ENCODE data around the gene LEUTX. TPM values are rescaled to one million over a fixed set of nuclear protein-coding genes. Genes with fewer than 3 reads are reported as not detected.
"Not testable (repeated sequence)": the region's sequence is repeated elsewhere in the genome, so short reads cannot be mapped to it uniquely, and the experiment has no call there.

Gene LEUTX
- polyA plus RNA-seq, 3 donors, result not detected

- 43 to 46% (median 46%) methylated on average over 16 of the region's 16 CpGs for WGBS, 3 donors
- no peak overlapping the region for H3K27ac ChIP-seq (ENCODE audit: low read depth, low read length)
Measured at GRCh38 chr19:39765091-39766076, 13.3 kb upstream of the LEUTX start.

- 72 to 77% (median 76%) methylated on average over 8 of the region's 8 CpGs for WGBS, 3 donors
Measured at GRCh38 chr19:39768334-39768733, 10.3 kb upstream of the LEUTX start.

GRCh38 chr19:39768786-39769185, 9.9 kb upstream of the LEUTX start:
- WGBS, 3 donors, result 59 to 71% (median 61%) methylated on average over 4 of the region's 4 CpGs

More at GRCh38 chr19:39768334-39768733, 10.3 kb upstream of the LEUTX start:
- H3K27ac ChIP-seq (ENCODE audit: low read depth, low read length), result no peak overlapping the region

GRCh38 chr19:39780894-39781293, 2.2 kb downstream of the LEUTX start:
- WGBS, 3 donors, result 89 to 92% (median 92%) methylated on average over 3 of the region's 3 CpGs

More at GRCh38 chr19:39768786-39769185, 9.9 kb upstream of the LEUTX start:
- no peak overlapping the region for H3K27ac ChIP-seq (ENCODE audit: low read depth, low read length)

GRCh38 chr19:39788244-39788643, 9.6 kb downstream of the LEUTX start:
- no peak overlapping the region for H3K27ac ChIP-seq (ENCODE audit: low read depth, low read length)

More at GRCh38 chr19:39780894-39781293, 2.2 kb downstream of the LEUTX start:
- H3K27ac ChIP-seq (ENCODE audit: low read depth, low read length), result no peak overlapping the region

GRCh38 chr19:39792999-39793546, 14.4 kb downstream of the LEUTX start:
- WGBS, 3 donors, result 0 to 1% (median 0%) methylated on average over 17 of the region's 17 CpGs
- no peak overlapping the region for H3K27ac ChIP-seq (ENCODE audit: low read depth, low read length)

- H3K27ac ChIP-seq (ENCODE audit: low read depth, low read length), result no peak overlapping the region
- 55 to 71% (median 57%) methylated on average over 5 of the region's 5 CpGs for WGBS, 3 donors
Measured at GRCh38 chr19:39795001-39795400, 16.3 kb downstream of the LEUTX start.

GRCh38 chr19:39796000-39796498, 17.4 kb downstream of the LEUTX start:
- no peak overlapping the region for H3K27ac ChIP-seq (ENCODE audit: low read depth, low read length)
- 29 to 31% (median 30%) methylated on average over 2 of the region's 2 CpGs for WGBS, 3 donors

- 36 to 69% (median 68%) methylated on average over 2 of the region's 2 CpGs for WGBS, 3 donors
- no peak overlapping the region for H3K27ac ChIP-seq (ENCODE audit: low read depth, low read length)
Measured at GRCh38 chr19:39797083-39797482, 18.4 kb downstream of the LEUTX start.

GRCh38 chr19:39802958-39803357, 24.3 kb downstream of the LEUTX start:
- WGBS, 3 donors, result 21 to 40% (median 32%) methylated on average over 4 of the region's 4 CpGs
- H3K27ac ChIP-seq (ENCODE audit: low read depth, low read length), result no peak overlapping the region

- no peak overlapping the region for H3K27ac ChIP-seq (ENCODE audit: low read depth, low read length)
- WGBS, 3 donors, result 43 to 63% (median 44%) methylated on average over 5 of the region's 5 CpGs
Measured at GRCh38 chr19:39805104-39805503, 26.4 kb downstream of the LEUTX start.

GRCh38 chr19:39807846-39808364, 29.3 kb downstream of the LEUTX start:
- 75 to 86% (median 82%) methylated on average over 5 of the region's 5 CpGs for WGBS, 3 donors
- H3K27ac ChIP-seq (ENCODE audit: low read depth, low read length), result no peak overlapping the region

GRCh38 chr19:39808688-39809087, 30.0 kb downstream of the LEUTX start:
- 87 to 92% (median 87%) methylated on average over 7 of the region's 7 CpGs for WGBS, 3 donors
- H3K27ac ChIP-seq (ENCODE audit: low read depth, low read length), result not testable (repeated sequence)

GRCh38 chr19:39809368-39809767, 30.7 kb downstream of the LEUTX start:
- whole genome bisulfite sequencing, 3 donors, result 90 to 99% (median 94%) methylated on average over 4 of the region's 4 CpGs
- no peak overlapping the region for H3K27ac ChIP-seq (ENCODE audit: low read depth, low read length)

GRCh38 chr19:39810424-39810823, 31.8 kb downstream of the LEUTX start:
- no peak overlapping the region for H3K27ac ChIP-seq (ENCODE audit: low read depth, low read length)
- WGBS, 3 donors, result 81 to 88% (median 87%) methylated on average over 4 of the region's 4 CpGs

- 84 to 93% (median 92%) methylated on average over 4 of the region's 4 CpGs for WGBS, 3 donors
- no peak overlapping the region for H3K27ac ChIP-seq (ENCODE audit: low read depth, low read length)
Measured at GRCh38 chr19:39811064-39811463, 32.4 kb downstream of the LEUTX start.

GRCh38 chr19:39813264-39813993, 34.8 kb downstream of the LEUTX start:
- H3K27ac ChIP-seq (ENCODE audit: low read depth, low read length), result no peak overlapping the region
- 73 to 81% (median 76%) methylated on average over 9 of the region's 9 CpGs for WGBS, 3 donors

GRCh38 chr19:39814111-39814510, 35.5 kb downstream of the LEUTX start:
- not testable (repeated sequence) for H3K27ac ChIP-seq (ENCODE audit: low read depth, low read length)
- WGBS, 3 donors, result 93 to 97% (median 93%) methylated on average over 6 of the region's 6 CpGs
